Stimulated activated CD8-positive, alpha-beta memory T cell treated with anti-CD3 and anti-CD28 coated beads, Interleukin-7, amount 100 ng/mL, for 48 hours (primary cell): ENCODE data around the gene SNX30.
A peak's percentile ranks its signal among the peaks of the same experiment; 100 is the strongest.
"Not testable (repeated sequence)": the region's sequence is repeated elsewhere in the genome, so short reads cannot be mapped to it uniquely, and the experiment has no call there.

Source experiments
- DNase-seq, 2 donors: peaks; one replicate each; pipeline ENCODE4 v3.0.0-alpha.2; 2020; ENCODE audit warnings: low read depth in 1 of 2; ENCODE audit errors: extremely low read depth in 1 of 2

Gene SNX30, protein sequence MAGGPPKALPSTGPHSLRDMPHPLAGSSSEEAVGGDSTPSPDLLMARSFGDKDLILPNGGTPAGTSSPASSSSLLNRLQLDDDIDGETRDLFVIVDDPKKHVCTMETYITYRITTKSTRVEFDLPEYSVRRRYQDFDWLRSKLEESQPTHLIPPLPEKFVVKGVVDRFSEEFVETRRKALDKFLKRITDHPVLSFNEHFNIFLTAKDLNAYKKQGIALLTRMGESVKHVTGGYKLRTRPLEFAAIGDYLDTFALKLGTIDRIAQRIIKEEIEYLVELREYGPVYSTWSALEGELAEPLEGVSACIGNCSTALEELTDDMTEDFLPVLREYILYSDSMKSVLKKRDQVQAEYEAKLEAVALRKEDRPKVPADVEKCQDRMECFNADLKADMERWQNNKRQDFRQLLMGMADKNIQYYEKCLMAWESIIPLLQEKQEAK

DNA sequence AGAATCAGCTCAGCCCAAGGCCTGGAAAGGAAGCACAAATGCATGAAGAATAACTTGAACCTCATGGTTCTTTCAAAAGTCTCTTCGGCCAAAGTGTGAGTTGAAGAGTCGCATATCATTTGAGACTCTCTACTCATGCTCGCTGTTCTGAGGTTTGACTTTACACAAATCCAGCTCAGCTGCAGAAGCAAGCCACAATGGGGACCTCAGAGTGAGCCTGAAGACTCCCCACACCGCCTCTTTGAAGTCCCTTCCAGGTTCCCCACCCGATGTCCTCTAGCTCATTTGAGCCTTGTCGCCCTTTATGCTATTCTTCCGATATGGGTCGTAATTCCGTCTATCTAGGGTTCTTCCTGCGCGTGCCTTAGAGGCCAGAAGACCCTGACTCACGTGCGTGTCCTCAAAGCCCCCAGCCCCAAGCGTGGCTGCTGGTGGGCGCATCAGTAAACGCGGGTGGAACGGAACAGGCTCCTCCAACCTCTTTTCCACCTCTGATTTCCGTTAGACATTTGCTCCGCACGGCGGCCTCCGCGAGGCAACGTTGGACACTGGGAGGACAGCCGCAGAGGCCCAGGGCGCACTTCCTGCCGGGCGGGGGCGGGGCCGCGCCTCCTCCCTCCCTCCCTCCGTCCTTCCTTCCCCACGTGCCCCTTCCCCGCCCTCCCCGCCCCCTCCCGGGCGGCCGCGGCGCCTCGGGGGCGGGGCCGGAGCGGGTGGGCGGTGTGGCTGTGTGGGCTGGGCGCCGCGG lies at the start of gene SNX30:
Gene SNX30, plus strand, starts transcription at position 745 of the 748 bp plus-strand sequence. CDS start 242 bp downstream, outside the sequence.
- DNase-seq, result peak; percentile 60 to 64

DNA sequence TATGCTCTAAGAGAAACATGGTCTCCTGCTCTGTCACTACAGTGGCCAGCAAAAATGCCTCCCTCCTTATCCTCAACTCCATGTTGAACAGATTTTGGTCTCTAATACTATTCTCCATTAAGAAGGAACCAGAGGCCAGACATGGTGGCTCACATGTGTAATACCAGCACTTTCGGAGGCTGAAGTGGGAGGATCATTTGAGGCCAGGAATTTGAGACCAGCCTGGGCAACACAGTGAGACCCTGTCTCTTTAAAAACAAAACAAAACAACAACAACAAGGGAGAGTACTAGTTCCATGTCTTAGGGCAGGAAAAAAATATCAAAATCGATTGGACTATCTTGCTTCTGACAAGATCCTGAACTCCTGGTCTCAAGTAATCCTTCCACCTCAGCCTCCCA lies 47.3 kb upstream of the SNX30 start:
- no peak for DNase-seq

DNA sequence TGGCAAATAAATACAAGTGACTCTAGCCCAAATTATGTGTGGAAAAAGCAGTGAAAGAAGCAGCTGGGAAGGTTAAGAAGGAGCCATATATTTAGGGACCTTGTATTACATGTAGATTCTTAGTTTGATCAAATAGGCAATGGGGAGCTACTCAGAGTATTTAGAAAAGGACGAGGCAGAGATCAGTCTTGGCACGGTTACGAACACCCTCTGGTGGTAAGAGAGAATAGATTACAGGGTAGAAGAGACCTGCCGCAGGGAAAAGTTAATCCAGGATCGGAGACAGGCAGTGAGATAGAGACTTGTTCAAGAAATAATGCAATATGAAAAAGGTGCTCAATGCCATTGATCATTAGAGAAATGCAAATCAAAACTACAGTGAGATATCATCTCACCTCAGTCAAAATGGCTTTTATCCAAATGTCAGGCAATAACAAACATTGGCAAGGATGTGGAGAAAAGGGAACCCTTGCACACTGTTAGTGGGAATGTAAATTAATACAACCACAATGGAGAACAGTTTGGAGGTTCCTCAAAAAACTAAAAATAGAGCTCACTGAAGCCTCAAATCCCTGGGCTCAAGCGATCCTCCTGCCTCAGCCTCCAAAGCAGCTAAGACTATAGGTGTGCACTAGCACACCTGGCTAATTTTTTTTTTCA lies 44.7 kb upstream of the SNX30 start:
- no peak for DNase-seq

DNA sequence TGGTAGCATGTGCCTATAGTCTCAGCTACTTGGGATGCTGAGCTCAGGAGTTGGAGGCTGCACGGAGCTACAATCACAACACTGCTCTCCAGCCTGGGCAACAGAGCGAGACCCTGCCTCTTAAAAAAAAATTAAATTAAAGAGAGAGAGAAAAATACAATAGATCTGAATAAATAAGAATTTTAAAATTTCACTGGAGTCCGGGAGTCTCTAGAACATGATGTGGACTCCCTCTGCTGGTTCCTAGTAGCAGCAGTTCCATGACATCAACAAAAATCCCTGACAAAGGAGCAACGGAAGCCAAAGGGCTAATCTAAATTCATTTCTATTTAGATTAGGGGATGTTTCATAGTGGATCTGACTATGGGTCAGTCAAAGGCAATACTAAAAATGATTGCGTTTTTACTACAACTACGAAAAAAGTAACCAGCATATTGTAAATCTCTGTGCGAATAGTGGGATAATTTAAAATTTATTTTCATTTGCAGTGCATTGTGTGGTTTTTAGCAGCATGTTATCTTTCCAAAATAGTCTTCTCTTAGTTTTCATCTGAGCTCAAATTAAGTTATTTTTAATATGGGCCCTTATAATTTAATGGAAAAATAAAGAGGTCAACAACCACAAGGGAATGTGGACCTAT lies 39.4 kb upstream of the SNX30 start:
- no peak for DNase-seq

DNA sequence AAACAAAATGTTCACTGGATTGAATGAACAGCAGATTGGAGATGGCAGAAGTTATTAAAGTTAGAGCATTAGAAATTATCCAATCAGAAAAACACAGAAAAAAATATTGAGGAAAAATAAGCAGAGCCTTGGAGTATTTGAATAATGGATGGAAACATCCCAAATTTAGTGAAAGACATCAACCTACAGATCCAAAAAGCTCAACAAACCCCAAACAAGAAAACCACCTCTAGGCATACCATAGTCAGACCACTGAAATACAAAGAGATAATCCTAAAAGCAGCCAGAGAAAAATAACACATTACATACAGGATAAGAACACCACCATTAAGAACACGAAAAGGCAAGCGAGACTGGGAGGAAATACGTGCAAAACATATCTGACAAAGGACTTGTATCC lies 37.9 kb upstream of the SNX30 start:
- no peak for DNase-seq

DNA sequence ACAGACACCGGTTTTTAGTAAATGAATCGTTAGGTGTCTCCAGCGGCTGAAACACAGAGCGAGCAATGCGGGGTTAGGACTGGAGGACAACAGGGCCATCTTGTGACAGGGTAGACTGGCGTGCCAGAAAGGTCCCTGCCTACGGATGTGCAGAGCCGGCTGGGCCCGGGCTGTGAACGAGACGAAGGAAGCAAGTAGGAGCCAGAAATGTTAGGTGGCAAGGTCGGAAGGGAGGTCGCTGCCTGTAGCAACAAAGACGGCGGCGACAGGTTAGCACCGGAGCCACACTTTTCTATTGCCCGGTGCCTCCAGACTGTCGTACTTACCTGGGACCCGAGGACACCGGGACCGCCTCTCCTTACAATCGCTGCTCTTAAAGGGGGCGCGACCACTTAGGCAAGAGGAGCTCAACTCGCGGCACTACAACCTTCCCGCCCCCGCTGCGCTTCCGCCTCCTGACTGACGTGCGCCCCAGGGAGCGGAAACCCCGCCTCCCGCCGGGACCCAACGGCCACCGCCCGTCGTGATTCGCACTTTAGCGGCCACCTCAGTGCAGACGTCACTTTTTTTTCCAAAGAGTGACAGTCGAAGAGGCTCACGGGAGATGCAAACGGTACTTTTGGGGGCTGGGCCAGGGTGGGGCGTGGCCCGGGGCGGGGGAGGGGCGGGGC lies 32.8 kb upstream of the SNX30 start, which contains the start of gene INIP:
Gene INIP, minus strand, starts transcription at position 457 of the 671 bp plus-strand sequence. CDS start 1,632 bp downstream, outside the sequence.
- peak; percentile 97 to 98 for DNase-seq

DNA sequence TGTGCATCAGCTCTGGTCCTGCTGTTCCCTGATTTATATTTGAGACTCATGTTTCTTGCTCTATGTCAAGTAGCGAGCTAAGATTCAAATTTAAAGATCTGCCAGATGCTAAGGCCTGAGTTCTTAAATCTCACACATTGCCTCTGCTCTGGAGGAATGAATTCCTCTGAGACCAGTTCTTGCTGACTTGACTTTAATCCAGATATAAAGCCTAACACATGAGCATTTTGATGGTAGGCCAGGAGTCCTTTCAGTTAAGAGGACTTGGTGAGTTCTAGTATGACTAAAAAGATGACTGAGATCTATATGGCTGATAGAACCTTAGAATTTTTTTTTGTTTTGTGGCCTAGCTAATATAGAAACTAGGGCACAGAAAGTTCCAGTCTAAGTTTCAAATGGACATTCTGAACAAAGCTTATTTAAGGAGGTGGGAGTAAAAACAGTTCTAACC lies 31.3 kb upstream of the SNX30 start:
- no peak for DNase-seq

DNA sequence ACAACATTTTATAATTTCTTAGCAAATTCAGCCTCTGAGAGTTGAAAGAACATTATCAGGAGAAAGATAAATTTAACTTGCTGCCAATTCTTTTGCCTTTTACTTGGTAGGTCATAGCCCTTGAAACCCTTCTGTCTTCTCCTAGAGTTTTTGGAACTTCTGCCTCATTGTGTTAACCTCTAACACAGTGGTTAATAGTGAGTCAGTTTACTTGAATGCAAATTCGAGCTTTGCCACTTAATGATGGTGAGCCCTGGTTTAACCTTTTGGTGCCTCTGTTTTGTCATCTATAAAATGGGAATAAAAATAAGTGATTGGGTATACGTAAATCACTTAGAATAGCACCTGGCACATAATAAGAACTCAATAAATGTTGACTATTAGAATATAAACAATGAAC lies 30.9 kb upstream of the SNX30 start:
- DNase-seq, result no peak

DNA sequence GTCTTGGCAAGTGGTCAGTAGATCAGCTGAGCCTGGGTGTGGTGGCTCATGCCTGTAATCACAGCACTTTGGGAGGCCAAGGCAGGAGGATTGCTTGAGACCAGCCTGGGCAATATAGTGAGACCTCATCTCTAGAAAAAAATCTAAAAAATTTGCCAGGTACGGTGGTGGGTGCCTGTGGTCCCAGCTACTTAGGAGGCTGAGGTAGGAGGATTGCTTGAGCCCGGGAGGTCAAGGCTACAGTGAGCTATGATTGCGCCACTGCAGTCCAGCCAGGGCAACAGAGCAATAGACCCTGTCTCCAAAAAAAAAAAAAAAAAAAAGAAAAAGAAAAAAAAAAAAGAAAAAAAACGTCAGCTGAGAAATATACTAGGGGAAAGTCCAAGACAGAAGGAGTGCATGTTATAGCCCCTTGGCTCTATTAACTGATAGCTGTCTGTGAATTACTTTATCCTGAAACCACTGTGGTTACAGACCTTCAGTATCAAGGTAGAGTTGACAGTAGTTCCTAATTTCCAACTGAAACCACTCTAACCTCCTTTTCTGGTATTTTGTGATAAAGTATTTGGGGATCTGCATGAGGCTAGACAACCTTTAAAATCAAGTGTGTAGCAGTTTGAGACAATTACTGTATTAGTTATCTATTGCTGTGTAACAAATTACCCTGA lies 30.3 kb upstream of the SNX30 start:
- DNase-seq, result no peak

DNA sequence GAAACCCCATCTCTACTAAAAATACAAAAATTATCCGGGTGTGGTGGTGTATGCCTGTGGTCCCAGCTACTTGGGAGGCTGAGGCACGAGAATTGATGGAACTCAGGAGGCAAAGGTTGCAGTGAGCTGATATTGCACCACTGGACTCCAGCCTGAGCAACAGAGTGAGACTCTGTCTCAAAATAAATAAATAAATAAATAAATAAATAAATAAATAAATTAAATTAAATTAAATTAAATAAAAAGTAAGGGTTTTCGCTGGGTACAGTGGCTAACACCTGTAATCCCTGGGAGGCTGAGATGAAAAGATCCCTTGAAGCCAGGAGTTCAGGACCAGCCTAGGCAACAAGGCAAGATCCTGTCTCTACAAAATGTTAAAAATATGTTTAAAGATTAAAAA lies 27.8 kb upstream of the SNX30 start:
- not testable (repeated sequence) for DNase-seq

DNA sequence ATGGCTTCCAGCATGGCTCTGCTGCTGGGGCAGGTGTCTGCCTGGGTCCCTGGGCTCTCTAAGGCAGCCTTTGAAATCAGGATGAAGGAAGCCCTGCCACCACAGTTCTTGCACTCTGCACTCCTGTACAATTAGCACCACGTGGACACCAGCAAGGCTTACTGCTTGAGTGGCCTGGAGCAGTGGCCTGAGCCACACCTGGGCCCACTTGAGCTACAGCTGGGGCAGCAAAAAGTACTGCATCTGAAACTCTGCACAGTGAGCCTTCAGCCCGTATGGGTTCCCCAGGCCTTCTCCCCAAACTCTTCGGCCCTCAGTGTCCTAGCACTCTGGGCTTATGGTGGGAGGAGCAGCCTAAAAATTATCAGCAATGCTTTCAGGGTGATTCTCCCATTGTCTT lies 24.6 kb upstream of the SNX30 start:
- no peak for DNase-seq

DNA sequence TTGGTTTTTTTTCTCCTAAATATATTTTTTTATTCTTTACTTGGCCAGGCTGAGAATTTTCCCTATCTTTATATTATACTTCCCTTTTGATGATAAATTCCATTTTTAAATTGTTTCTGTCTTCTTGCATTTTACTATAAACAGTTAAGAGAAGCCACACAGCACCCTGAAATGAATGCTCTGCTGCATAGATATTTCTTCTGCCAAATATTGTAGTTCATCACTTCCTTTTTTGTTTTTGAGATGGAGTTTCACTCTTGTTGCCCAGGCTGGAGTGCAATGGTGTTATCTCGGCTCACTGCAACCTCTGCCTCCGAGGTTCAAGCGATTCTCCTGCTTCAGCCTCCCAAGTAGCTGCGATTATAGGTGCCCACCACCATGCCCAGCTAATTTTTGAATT lies 24.1 kb upstream of the SNX30 start:
- DNase-seq, result no peak

DNA sequence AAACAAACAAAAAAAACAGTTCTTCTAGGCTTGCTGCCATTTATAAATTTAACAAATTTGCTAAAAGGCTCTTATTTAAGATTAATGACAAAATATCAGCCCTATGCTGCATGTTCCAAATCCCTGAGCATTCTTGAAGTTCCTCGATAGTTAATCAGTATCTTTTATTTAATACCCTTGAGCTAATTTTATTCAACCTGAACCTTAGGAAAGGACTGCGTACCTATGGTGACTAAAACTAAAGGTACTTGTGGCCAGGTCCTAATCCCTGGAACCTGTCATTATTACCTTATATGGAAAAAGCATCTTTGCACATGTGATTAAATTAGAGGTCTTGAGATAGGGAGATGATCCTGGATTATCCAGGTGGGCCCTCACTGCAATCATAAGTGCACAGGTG lies 22.2 kb upstream of the SNX30 start:
- no peak for DNase-seq

DNA sequence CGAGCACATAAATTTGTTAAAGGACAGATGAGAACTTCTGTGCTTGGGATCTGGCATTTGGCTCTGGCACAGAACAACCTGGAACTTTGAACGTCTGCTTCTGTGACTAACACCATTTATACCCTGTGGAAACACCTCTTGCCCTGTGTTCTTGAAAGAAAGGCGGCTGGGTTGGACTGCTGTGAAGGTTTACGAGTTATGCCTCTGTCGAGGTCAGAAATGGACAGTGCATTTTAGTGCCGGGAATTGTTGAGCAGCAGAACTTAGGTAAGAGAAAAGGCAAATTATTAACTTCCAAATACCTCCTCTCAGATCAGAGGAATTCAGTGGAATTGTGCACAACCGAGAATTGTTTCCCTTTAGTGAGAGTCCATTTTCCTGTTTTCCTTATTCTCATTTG lies 18.6 kb upstream of the SNX30 start:
- no peak for DNase-seq

DNA sequence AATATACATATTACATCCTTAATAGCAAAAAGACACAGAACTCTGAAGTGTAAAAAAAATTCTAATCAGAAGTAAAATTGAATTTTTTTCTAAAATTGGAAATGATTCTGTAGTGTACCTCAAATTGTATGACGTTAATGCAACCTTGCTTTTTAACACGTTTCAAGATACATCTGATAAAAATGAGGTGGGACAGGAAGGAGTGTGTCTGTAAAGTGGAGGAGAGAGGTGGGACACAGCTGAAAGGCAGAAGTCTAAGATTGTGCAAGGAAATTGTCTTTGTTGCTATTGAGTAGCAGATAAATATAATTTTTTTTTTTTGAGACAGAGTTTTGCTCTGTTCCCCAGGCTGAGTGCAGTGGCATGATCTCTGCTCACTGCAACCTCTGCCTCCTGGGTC lies 15.7 kb upstream of the SNX30 start:
- no peak for DNase-seq

DNA sequence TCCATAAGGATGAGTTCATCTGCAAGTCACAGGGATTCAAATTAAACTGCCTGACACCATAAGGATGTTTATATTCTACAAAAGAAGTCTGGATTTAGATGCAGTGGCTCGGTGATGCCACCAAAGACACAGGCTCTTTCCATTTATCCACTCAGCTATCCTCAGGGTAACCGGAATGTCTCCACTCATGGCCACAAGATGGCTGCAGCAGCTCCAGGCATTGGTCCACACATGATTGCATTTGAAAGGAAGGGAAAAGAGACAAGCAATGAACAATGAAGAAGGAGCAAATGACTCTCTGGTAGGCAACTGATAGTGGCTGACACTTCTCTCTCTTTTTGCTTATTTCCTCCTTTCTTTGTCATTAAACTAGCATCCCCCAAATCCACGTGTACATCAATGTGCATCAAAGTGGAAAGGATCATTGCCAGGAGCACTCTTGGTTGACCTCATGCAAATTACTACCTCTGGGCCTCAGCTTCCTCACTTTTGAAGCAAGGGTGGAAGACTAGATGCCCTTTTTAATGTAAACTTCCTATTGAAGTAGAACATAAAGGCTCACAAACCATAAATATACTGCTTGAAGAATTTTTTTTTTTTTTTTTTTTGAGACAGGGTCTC lies 7.2 kb upstream of the SNX30 start:
- no peak for DNase-seq

DNA sequence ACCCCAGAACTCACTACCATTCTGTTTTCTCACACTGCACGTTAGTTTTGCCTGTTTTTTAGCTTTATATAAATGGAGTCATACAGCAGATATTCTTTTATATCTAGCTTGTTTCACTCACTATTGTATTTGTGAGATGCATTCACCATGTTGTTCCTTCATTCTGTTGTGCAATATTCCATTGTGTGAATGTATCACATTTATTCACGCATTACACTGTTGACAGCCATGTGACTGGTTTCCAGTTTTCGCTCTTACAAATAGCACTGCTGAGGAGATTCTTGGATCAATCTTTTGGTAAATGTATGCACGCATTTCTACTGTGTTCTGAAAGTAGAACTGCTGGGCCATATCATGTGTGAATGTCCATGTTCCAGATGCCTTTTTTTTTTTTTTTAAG lies 6.4 kb upstream of the SNX30 start:
- no peak for DNase-seq

DNA sequence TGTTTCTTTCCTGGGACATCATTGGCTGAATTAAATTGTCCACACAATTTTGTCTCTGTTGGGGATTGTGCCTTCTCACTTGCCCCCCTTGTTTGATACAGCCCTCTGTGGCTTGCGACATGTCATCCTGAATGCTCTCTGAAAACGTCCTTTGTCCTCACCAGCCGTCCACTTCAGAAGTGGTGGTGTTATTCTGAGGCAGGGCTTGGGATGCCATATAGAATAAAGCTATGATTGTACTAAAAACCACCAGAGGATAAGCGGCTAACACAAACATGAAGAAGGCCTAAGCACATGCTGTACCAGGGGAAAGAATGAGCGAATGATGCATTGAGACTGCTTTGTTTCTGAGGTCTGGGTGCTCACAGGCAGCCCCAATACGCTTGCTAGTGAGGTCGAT lies 3.5 kb upstream of the SNX30 start:
- no peak for DNase-seq

DNA sequence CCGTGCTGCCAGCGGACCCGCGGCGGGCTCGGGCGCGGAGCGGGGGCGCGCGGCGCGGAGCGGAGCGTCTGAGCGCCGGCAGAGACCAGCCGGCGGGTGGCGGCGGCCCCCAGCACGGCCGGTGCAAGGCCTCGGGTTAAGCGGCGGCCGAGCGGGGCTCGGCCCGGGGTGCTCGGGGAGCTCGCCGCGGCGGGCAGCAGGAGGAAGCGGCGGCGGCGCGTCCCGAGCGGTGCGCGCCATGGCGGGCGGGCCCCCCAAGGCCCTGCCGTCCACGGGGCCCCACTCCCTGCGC lies 150 bp downstream of the SNX30 start:
- DNase-seq, result no peak
